HK-2 (cell line): ENCODE data around the gene CTIF.

Source experiments
- DNase-seq: peaks from one replicate; pipeline ENCODE4 v3.0.0-alpha.2; 2018; ENCODE audit not compliant: unreplicated experiment

CTIF gene

GRCh38 chr18:48886520-48887293 is 347.9 kb downstream of the CTIF start:
- DNase-seq = no peak

DNA sequence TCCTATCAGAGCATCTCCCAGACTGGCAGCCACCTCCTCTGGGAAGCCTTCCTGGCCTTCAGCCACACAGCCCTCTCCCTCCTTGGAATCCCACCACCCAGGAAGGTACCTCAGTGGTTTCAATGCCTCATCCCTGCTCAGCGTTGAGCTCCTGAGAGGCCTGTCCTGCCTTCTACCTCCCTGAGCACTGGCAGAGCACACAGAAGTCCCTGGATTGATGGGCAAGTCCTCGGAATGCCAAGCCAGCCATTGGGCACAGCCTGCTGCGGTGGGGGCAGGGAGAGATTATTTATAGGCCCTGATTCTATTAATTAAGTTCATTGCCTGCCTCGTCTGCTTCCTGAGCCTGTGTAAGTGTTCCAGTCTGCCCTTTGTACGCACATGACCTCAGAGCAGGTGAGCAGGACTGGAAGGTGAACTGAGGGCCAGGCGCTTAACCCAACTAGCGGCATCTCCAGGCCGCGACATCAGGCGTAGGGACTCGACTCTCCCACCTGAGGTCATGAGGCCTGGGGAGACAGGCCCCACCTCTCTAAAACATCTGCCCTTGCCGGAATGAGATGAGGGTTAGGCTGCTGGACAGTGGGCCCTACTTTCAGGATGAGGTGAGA is 348.6 kb downstream of the CTIF start:
- DNase-seq = no peak

- DNase-seq = no peak
These were observed 349.3 kb downstream of the CTIF start for GRCh38 chr18:48887905-48888772.

- no peak for DNase-seq
These were observed 349.9 kb downstream of the CTIF start for GRCh38 chr18:48888773-48889080.

DNA sequence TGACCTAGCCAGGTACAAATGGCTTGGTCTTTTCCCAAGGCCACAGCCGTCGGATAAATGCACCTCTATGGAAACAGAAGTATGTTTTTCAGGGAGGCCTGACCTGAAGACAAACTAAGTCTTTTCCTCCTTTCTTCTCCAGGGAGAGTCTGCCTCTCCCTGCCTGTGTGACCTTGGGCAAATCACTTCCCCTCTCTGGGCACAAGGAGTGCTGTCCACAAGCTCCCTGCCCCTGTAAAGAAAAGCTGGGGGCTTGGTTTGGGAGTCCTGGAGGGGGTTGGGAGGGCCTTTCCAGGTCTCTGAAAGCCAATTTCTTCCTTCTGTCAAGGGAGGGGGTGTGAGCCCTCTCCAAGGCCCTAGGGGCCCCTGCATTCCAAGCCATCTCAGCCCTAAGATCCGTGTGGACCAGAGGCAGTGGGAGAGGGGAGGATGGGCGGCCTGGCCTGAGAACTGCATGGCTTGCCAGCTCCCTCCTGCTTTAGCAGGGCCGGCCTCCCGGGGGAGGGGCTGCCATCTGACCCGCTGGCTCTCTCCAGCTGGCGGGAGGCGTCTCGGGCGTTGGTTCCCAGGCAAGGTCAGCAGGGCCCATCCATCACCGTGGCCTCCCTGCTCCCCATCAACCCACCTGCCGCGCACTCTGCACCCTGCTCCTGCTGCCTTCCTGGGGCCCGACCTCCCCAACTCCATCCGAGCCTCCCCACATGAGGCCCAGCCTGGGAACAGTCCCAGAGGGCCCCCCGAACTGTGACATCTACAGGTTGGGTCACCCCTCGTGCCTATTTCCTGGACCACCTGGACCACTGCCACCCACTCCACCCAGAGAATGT is 350.5 kb downstream of the CTIF start:
- DNase-seq = no peak

DNA sequence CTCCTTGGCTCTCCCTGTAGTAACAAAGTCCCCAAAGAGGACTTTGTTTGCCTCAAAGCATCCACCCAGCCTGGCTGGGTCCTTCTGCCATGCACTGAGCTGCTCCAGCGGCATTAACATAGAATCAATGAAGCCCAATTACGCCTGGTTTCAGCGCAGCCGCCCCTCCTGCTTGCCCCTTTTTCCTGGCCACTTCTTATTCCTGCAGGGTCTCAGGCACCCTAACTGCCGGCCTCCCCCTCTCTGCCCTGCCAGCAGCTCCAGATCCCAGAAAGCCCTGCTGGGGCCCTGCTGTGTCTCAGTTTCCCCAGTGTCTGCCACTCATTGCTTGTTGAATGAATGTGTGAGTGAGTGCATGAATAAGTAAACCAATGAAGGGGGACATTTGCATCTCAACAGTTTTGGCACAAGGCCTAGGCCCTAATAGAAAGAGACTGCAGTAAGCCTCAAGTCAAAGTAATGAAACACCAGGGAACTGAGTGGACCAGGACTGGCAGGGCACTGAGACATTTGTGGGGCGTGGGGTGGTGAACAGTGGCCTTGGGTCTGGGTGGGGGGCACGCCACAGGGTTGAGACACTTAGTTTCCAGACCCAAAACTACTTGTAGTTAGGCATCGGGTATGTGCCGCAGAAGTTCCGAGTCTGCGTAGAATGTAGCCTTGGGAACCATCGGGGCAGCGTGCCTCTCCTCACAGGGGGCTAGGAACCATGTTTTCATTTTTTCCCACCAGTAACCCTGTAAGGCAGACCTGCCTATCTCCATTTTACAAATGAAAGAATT is 351.3 kb downstream of the CTIF start:
- DNase-seq = no peak

GRCh38 chr18:48891721-48892120 is 352.9 kb downstream of the CTIF start:
- DNase-seq = no peak

DNA sequence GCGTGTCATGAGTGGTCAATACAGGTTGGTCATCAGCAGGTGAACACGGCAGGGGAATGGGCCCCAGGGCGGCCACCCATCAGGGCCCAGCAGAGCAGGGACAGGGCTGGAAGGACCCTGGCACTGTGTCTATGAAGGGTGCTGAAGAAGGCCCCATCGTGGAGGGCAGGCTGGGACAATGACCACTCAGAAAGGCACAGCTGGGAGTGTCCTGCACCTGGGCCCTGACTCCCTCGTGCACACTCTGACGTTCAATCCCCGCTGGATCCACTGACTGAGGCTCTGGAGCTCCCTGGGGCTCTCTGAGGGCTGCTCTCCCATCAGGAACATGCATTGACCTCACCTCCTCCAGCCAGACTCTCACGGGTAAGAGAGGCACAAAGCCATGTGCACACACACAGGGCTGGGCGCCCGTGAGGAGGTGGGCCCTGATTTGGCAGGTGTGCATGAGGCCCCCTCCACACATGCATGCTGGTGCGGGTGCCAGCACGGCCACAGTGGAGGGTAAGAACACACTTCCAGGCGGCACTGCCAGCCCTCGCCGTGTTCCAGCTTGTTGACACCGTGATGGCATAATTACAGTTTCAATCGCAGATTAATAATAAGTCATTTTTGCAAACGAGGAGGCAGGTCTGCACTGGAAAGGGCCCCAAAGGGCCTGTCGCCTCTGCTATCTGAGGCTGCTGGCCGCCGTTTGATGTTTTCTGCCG is 353.5 kb downstream of the CTIF start:
- DNase-seq = no peak

DNA sequence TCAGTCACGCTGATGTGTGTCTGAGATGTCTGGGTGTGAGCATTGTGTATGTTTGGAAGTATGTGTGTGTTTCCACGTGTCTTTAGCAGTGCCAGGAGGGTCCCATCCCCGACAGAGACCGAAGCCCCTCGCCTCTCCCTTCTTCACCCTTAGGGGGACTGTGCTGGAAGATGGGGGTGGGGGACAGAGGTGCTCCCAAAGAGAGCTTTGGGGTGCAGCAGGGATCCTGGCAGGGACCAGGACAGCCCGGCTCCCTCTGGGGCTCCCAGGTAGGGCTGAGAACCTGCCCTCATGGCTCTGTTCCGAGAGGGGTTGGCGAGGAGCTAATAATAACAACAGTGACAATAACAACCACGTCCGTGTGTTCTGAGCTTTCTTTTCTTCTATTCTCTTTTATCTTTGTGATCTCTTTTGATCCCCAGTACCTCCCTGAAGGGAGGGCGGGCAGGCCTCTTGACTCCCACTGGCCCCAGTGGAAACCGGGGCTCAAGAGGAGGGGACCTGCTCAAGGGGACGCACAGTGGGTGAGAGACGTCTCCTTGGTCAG is 354.3 kb downstream of the CTIF start:
- DNase-seq = no peak

GRCh38 chr18:48893608-48894600 is 355.1 kb downstream of the CTIF start:
- no peak for DNase-seq

DNA sequence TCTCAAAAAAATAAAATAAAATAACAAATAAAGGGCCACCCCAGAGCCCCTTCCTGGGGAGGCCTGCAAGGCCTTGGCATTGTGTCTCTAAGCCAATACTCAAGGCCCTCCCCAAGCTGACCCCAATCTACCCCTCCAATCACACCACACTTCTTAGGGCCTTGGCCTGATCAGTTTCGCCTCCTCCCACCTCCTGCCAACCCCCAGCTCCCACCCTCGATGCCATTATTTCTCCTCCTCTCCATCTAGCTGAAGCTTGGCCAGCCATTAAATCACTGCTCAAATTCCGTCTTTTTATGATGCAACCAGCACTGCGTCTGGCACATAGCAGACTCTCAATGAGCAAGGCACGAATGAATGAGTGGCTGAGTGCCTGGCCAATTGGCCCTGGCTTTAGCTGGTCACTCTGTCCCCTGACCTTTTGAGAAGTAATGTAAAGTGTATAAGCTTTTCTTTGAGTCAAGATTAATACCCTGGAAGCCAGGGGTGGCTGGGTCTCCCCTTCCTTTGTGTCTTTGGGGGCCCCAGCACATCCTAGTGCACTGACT is 356.0 kb downstream of the CTIF start:
- DNase-seq = no peak

DNA sequence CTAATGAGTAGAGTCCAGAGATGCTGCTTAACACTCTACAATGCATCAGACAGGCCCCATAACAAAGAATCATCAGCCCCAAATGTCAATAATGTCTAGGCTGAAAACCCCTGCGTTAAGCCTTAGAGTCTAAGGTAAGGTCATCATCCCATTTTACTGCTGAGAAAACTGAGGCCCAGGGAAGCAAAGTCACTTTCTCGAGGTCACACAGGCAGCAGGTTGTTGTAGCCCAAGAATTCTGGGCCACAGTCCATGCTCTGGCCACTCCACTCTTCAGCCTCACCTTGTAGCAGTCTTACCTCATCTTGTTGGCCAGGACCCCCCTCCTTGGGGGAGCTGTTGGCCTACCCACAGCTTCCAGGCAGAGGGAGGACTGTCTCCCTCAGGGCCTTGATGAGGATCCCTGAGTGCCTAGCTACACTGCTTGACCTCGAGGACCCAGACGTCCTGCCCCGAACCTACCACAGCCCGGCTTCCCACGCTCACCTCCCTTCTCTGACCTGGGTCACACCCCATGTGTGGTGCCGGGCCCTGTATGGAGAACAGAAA is 357.6 kb downstream of the CTIF start:
- no peak for DNase-seq

GRCh38 chr18:48896875-48897511 is 358.2 kb downstream of the CTIF start:
- no peak for DNase-seq

- no peak for DNase-seq
These were observed 358.7 kb downstream of the CTIF start for GRCh38 chr18:48897531-48897930.

GRCh38 chr18:48898521-48898920 is 359.7 kb downstream of the CTIF start:
- DNase-seq = no peak

- DNase-seq = no peak
These were observed 360.8 kb downstream of the CTIF start for GRCh38 chr18:48899558-48900174.

DNA sequence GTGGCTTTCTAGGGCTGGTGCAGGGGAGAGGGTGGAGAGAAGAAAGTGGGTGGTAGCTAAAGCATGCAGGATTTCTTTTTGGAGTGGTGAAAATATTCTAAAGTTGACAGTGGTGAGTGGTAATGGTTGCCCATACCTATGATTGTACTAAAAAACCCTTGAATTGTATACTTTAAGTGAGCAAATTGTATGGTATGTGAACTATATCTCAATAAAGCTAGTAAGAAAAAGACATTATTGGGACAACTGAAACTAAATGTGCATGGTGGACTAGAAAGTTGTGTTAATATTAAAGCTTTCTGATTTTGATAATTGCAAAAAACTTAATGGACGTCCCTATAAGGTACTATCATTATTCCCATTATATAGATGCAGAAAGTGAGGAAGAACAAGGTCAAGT is 361.6 kb downstream of the CTIF start:
- DNase-seq = no peak
